GM21737 (cell line): Measurements from ENCODE around the gene LCN6.

Experiments
- ATAC-seq: cut with Tn5 transposase; IDR thresholded peaks from one replicate; pipeline ENCODE4 v1.9.1; 2021; ENCODE audit warnings: mild to moderate bottlenecking, moderate library complexity; ENCODE audit not compliant: unreplicated experiment

The LCN6 gene

DNA sequence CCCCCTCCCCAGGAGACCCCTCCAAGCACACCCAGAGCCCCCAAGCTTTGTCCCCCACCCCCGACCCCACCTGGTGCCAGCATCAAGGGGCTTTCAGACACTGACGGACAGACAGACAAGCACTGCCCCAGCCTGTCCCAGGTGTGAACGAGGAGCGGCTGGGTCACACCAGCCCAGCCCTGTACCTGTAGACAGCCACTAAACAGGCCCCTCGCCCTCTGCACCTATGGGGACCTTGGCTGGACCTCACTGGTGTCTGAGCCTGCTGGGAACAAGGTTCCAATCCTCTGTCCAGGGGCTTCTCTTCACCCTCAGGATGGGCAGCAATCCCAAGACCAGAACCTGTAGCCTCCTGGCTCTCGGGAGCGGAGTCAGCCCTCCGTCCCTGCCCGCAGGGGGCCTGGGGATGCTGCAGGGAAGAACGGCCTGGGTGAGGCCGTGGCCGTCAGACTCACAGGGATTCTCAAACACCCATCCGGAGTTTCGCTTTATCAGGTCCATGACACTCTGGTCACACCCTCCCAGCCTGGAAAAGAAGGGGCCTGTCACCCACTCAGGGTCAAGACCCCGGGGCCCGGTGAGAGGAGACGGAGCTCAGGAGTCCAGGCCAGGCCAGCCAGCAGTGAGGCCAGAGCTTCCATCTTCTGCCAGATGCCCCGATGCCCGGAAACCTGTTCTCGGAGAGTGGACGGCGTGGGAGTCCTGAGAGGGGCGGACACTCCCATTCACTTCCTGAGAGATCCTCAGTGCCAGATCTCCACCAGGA is 2.8 kb downstream of the LCN6 start:
- no peak for ATAC-seq

DNA sequence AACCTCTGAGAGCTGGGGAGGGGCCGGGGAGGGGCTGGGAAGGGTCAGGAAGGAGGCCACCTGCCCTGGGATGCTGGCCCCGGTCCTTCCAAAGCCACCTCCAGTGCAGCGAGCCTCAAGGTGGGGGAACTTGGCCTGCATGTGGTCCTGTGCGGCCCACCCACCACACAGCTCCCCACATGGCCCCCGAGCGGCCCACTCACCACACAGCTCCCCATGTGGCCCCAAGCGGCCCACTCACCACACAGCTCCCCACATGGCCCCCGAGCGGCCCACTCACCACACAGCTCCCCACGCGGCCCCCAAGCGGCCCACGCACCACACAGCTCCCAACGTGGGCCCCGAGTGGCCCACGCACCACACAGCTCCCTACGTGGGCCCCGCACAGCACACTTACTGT is 3.6 kb downstream of the LCN6 start:
- no peak for ATAC-seq

DNA sequence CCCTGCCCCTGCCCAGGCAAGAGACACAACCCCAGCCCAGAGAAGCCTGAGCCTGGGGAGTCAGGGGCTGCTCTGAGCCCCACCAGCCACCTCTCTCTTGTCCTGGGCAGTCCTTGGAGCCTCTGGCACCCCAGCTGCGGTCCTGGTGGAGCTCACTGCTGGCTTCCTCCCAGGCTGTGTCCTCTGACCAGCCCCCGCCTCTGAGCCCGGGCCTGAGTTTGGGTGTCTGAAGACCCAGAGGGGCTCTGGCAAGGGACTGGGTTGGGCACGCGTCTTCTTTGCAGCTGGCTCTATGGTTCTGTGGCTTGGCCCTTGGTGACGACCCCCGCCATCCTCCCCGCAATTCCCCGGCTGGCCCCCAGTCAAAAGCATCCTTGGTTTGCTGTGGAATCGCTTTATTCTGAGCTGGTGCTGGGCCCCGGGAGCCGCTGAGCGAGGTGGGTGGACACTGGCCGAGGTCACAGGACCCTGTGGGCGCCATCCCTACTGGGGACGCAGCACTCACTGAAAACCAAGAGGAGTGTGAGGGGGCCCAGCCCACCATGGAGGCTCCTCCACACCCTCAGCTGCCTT is 4.6 kb downstream of the LCN6 start:
- ATAC-seq = no peak

DNA sequence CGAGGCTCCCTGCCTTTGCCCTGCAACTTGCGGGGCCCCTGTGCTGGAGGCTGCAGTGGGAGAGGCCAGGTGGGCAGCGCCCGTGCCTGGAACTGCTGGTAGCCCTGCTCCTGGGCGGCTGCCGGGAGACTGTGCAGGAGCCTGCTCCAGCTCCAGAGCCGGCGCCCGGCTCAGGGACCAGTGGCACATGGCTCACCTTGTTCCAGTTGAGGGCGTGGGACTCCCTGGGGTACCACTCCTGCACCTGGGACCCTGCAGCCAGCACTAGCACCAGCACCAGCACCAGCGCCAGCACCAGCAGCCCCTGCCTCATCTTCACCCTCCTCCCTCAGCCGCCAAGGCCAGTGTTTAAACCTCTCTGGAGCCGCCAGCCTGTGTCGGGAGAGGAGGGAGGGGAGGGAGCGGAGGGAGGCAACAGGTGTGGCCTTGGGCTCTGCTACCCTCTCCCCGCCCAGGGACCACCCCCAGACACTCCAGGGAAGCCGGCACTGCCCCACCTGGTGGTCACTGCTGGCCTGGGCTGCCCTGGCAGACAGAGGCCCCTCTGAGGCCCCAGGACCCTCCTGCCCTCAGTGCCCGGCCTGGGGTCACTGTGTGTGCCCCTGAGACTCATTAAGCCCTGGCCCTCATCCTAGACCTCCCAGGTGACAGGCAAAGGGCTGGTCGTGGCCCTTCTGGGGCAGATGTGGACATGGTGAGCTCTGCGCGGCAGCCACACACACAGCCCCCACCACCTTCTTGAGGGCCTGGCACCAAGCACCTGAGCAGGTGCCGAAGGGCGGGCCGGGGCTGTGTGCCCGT is 5.5 kb downstream of the LCN6 start, which contains the start of gene LCN10:
Gene LCN10, minus strand, starts transcription at position 350 of the 801 bp plus-strand sequence. Its CDS starts 37 bp downstream, at position 313.
- no peak for ATAC-seq

DNA sequence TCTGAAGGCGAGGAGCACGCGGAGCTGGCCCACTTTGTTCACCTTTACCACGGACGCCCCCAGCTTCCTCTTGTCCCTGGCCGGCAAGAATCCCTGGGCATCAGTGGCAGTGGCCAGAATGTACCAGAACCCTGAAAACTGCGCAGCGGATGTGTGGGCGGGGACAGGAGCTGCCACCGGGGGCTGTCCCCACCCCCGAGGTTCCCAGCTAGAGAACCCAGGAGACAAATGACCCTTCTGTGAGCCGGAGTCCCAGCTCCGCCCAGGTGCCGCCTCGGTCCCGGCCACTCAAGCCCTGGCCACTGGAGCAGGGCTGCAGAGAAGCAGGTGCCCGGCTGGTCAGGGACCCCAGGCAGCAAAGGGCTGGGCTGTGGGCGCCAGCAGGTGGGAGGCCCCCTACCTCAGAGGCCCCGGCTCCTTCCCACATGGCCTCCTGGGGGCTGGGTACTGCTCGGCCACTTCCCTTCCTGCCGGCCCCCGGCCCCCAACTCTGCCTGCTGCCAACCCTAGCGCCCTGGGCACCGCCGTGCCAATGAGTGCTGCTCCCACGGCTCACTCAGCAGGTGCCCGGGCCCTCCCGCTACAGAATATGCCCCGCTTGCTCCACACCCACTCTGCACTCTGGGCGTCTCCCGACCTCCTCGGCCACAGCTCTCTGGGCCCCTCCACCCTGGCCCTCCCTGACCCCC is 6.3 kb downstream of the LCN6 start:
- no peak for ATAC-seq

DNA sequence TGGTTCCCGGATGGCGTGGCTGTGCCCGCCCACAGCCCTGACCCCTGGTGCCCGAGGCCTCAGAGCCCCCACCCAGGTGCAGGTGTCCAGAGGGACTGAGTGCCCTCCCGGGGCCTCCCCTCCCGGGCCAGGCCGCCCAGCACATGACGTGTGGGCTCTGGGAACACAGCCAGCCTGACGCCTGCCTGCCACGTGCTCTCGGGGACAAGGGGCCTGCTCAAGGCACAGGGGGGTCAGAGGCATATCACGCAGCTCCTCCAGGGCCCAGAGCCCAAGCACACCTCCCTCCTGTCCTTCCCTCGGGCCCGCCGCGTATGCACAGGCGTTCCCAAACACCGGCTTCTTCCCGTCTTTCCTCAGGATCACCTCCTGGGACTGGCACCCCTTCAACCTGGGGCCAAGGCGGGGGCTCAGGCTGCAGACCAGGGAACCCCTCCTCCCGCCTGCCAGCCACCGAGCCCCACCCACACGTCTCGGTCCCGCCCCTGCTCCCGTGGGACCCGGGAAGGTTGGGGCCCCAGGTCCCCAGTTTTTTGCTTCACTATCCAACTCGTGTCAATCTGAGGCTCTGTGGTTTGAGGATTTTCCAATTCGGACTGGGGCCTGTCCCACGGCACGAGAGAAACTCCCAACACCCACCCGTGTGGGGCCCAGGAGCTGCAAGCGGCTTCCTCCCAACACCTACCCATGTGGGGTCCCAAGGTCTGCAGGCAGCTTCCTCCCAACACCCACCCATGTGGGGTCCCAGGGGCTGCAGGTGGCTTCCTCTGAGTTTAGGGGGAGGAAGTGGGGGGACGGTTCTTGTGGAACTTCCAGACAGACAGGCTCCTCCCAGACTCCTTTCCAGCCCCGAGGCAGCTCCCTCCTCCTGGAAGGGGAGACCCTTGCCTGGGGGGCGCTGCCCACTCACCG is 7.1 kb downstream of the LCN6 start:
- ATAC-seq = no peak

DNA sequence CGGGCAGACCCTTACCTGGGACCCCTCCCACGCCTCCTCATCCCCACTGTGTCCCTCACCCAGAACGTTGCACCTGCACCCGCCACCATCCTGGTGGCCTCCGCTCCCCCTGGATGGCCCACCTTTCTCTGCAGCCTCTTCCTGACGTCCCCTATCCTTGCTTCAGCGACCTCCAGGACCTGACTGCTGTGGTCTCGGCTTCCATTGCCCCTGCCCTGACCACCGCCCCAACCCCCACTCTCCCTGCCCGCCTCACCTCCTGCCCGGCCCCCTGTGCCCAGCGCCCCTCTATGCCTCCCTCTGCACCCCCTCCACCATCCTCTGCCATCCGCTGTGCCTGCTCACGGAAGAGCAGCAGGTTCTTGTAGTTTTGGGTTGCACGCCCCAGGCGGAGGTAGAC is 7.8 kb downstream of the LCN6 start:
- no peak for ATAC-seq

DNA sequence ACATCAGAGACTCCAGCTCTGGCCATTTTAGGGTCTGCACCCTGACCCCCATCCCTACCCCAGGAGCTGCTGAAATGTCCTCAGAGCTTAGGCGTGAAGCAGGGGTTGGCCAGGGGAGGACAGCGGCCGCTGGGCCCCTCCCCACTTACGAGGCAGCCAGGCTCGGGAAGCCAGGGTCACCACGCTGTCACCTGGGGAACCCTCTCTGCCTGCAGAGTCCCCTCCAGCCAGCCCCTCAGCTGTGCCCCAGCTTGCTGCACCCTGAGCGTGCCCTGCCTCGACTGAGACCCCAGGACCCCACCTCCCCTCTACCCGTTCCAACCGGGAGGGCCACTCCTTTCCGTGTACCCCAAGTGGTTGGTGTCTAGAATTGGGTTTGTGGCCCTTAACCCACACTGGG is 8.3 kb downstream of the LCN6 start:
- ATAC-seq = no peak

DNA sequence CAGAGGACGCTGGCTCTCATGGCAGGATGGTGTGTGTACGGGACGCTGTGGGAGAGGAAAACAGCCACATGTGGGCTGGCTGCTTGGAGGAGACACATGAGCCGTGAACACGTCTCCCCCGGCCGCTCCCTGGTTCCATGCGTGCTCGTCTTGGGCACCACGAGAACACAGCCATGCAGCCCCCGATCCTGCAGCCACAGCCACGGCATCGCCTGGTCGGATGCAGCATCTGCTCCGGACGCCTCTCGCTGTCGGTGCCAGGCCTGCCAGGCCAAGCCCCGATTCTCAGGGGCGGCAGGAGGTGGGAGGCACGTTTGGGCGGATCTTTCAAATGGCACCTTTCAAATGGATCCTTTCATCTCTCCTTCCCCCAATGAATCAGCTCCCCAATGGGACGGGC is 8.8 kb downstream of the LCN6 start:
- no peak for ATAC-seq

DNA sequence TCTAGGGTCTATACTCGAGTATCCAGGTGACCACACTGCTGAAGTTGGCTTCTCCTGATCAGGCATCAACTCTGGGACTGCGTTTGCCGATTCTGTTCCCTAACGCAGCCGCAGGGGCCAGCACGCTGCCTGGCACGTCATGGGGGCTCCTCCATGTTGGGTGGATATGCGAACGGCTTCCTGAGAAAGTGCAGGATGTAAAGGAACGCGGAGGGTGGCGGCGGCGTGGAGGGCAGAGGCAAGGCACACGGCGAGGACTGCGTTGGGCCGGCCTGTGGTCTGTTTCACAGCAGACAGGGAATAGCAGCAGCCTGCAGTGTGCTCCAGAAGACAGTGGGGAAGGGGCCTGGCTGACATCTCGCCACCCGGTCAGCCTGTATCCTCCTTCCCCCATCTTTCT is 9.4 kb downstream of the LCN6 start:
- ATAC-seq = no peak

DNA sequence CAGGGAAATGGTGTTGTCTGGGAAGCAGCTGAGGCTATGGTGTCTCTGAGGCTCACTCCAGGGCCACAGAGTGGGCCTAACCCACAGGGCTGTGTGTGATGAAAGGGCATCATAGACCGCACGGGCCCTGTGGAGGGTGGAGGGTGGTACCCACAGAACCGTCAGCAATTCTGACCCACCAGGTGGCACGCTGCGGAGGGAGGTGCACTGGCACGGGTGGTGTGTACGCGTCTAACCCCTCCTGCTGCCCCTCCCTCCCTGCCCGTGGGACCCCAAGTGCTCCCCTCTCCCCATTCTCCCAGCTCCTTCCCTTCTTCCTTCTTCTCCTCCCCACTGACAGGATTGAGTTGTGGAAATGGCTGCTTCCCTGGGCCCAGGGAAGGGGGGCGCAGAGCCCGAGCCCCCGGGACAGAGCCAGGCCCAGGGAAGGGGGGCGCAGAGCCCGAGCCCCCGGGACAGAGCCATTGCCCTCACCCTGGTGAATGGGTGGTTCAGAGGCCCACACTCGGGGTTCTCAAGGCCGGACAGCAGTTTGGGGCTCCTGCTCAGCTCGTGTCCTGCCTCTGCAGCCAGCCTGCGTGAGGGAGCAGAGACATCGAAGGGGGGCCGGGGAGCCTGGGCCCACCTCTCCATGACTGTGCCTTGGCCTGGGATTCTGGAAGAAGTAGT is 12.4 kb downstream of the LCN6 start:
- ATAC-seq = no peak

DNA sequence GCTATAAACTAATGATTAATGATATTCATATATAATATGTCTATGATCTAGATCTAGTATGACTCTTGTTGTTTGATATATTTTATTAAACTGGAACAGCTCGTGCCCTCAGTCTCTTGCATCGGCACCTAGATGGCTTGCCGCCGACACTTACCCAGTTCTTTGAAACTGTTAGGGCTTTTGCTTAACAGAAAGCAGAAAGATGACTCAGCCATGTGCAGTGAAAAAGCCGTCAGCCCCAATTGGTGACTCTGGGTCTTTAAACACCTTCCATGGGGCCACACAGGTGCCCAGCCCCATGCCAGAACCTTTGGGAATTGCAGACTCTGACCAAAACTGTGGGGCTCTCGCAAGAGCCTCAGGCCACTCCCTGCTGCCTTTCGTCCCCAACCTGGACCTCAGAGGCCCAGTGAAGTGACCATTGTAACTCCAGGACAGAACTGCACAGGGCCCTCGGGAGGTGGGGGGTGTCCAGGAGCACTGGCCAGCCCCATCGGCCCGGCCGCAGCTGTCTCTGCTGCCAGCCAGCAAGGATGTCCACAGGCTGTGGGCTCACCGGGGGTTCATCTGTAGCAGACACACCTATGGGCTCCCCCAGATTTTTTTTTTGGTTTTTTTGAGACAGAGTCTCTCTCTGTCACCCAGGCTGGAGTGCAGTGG is 13.4 kb downstream of the LCN6 start:
- no peak for ATAC-seq

DNA sequence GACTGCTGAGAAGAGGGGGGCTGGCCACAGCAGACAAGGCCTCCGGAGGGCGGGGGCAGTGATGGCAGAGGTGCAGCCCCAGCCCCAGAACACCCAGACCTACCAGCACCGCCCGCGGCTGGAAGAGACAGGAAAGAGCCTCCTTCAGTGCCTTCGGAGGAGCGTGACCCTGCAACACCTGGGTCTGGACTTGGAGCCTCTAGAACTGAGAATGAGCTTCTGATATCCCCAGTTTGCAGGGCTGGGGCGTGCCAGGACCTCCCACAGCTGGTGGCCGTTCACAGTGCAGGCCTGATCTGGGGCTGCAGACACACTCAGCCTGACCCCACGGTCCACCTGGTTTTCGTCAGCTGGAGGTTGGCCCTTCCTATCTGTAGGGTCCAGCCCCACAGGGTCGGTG is 14.7 kb downstream of the LCN6 start:
- ATAC-seq = no peak

DNA sequence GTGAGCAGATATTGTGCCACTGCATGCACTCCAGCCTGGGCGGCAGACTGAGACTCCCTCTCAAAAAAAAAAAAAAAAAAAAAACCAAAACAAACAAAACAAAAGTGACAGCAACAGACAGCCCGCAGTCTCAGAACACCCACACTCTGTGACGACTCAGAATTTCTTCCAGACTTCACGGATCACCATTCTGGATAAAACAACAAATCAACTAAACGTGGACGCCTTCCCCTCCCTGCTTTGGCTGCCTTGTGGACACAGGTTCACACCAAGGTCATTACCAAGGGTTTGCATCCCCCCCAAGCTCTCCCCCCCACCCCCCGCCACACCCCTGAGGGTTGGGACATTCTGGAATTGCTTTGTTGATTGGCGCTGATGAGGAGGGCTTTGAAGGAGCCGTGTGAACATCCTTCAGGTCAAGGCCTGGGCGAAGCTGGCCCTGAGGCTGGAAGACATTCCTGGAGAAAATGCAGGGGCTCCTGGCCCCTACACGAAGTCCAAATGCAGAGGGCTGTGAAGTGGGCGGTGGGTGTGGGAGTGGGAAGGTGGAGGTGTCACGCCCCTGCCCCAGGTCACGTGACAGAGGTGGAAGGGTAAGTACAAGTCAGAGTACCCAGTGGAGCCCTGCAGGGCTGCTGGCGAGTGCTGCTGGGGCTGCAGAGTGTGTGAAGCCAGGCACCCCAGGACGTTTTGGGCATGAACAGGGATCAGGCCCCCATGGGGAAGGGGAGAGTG is 15.7 kb downstream of the LCN6 start:
- ATAC-seq = no peak

DNA sequence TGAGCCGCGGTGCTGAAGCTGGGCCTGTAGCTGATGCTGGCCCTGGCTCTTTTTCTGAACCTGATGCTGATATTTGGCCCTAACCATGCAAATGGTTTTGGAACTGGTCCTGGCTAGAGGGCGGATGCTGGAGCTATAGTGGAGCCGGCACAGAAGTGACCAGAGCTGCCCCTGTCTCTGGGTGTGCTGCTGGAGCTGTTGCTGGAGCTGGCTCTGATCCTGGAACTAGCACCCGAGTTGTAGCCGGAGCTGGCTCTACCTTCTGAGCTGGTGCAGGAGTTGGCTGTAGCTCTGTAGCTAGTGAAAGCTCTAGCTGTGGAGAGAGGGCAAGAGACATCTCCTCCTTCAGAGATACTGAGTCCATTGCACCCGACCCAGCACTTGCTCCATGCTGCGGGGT is 18.4 kb downstream of the LCN6 start:
- ATAC-seq = no peak

DNA sequence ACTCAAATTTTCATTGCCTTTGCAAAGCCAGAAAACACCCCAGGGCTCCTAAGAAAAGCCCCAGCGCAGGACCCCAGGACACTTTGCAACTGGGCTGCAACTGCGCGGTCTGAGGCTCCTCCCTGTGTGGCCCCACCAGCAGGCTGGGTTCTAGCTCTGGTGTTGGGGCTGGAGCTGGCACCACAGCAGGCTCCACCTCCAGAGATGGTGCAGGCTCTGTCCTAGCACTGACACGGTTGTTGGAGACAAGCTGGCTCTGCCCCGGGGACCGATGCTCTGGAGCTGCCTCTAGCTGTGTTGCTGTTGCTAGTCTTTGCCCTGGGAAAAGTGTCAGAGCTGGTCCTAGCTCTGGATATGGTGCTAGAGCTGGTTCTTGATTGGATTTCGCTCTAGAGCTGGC is 19.2 kb downstream of the LCN6 start:
- no peak for ATAC-seq

DNA sequence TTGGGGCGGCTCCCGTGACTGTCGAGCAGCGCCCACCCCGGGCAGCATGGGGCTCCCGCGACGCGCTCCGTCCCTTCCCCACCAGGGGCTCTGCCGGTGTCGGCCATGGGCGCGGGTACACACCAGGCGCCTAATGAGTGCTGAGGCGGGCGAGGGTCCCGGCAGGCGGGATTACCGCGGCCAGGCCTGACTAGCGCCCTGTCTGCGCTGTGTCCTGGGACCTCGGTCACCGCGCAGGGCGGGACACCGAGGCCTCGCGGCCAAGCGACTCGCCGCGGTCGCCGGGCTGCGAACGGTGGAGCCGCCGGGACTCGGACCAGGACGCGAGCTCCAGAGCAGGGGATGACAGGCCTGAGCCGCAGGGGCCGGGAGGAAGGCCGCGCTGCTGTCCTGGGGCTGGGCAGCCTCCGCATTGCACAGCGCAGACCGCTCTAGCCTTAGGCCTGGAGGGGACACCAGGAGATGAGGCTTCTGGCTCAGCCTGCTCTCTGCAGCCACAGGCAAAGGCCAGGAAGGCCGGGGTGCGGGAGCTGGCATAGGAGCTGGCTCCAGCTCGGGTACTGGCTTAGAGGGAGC is 19.7 kb downstream of the LCN6 start:
- peak; percentile 21 for ATAC-seq

DNA sequence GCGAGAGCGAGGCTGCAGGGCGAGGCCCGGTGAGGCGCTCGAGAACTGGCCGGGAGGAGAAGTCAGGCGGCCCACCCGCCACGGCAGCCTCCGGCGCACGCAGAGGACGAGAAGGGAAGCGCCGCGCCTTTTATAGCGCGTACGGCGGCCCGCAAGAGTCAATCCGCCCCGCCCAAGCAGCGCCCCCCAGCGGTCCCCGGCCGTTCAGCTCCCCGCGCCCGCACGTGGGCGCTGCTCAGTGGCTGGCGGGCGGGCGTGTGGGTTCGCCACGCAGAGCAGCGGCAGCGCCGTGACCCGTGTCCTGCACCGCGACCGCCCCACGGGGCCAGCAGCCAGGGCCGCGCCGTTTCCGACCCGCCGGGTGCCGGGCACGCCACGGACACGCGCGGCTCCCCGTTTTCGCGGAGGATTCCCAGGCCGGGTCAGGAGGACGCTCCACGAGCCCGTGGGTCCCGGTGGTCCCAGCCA is 20.2 kb downstream of the LCN6 start:
- peak; percentile 54 for ATAC-seq
